ENCODE results near the gene LPXN.
"Not testable (repeated sequence)": the region's sequence is repeated elsewhere in the genome, so short reads cannot be mapped to it uniquely, and the experiment has no call there.

LPXN gene

DNA sequence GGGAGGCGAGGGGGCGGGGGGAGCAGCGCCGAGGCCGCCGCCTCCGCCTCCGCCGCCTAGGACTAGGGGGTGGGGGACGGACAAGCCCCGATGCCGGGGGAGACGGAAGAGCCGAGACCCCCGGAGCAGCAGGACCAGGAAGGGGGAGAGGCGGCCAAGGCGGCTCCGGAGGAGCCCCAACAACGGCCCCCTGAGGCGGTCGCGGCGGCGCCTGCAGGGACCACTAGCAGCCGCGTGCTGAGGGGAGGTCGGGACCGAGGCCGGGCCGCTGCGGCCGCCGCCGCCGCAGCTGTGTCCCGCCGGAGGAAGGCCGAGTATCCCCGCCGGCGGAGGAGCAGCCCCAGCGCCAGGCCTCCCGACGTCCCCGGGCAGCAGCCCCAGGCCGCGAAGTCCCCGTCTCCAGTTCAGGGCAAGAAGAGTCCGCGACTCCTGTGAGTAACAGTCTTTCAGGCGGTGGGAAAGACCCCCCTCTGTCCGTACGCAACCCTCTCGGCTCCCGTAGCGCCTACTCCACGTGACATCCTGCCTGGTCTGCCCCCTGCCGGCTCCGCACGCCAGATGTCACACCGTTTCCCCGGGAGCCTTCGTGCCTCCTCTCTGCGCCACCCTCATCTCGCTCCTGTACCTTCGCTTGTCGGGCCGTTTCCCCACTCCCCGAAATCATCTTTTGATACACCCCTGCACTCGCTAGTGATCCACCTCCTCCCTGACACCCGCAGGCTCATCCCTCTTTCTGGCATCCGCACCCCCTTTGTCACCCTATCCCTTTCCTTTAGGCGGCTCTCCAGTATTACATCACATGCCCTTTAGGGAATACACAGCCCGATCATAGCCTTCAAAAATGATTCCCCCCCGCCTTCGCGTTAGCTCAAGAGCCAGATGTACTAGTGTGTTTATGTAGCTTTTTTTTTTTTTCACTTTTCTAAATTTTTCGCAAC lies 3.8 kb upstream of the LPXN start:
- DNase-seq (ENCODE audit: low spot score): peak; percentile 93

DNA sequence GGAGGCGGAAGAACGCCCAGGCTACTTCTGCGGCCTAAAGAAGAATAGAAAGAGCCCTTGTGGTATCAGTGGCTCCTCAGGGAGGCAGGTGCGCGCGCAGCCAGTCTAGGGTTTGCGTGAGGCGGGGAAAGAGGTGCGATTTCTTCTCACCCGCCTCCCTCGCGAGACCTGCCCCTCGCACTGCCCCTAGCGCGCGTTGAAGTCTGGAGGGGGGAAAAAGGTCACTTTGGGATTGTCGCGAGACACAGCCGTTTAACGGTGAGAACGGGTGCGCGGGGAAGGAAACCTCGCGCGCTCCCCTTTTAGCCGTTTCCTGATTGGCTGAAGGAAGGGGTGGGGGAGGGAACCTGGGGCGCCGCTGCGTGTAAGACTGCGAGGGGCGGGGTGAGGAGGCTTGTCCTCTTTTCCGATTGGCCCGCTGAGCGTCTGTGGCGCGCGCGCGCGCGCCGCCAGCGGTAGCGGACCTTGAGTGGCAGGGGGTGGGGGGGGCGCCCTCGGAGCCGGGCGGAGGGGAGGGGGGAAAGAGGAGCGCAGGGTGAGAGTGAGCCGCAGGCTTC lies 3.1 kb upstream of the LPXN start, which contains the start of gene ZFP91:
Gene ZFP91, plus strand, starts transcription at position 429 of the 557 bp plus-strand sequence. CDS start 219 bp downstream, outside the sequence.
- peak; percentile 95 for DNase-seq (ENCODE audit: low spot score)

DNA sequence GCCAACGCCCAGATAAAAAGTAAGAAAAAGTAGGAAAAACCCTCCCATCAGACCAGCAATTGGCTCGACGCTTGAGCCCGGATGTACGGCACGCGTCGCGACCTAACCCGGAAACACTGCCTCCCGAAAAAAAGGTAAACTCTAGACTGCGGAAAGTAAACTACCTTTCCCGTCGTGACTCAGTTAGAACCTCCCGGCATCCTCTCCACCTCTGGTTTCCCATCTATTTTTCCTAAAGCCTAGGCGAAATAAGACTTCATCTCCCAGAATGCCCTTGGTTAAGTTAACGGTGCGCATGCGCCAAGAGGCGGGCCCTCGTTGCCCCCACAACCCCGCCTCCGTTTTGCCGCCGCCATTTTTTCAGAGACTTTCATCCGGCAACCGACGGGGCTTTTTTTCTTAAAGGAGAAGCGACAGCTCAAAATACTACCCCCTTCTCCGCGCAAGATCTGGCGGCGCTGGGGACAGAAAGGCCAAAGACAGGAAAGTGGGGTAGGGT lies 2.5 kb upstream of the LPXN start:
- DNase-seq (ENCODE audit: low spot score): peak; percentile 99

DNA sequence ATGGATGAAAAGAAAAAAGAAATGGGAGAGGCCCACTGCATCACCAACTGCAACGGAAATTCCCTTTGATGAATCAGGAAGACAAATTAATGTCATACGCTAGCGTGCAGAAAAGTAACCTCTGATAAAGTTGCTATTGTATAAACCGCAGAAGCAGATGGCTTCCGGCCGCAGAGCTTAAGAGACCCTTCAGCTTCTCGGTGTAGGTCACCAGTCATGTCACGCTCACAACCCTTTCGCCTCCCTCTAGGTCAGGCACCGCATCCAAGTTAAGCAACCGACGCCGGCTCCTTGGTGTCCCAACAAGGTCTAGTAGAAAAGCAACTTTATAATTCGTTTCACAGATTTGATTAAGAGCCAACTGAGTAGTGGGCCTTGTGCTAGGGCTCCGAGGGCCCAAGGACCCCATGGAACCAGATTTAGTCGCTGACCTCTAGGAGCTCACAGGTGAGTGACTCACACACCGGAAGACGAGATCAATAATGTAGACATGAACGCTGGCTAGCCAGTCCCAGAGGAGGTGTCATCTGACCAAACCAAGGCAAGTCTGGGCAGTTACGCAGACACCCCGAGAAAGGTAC lies 2.0 kb upstream of the LPXN start:
- no peak for DNase-seq (ENCODE audit: low spot score)

DNA sequence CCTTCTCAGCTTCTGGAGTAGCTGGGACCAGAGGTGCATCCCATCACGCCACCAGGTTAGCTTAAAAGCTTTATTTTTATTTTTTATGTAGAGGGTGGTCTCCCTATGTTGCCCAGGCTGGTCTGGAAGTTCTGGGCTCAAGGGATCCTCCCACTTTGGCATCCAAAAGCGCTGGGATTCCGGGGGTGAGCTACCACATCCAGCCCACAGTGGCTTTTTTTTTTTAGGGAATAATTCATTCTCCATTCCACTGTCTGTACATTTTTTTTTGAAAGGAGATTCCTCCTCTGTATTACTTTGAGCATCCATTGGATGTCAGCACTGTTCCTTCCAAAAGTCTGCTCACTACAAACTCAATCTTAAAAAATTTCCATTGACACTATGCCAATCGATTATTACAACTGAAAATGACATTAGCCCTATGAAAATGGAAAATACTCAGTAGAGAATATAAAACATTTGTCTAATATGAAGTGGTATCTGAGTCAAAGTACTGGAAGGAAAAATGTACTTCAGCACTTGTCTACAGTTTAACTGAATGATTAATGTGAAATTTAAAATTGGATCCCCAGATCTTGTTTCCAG lies 1.3 kb upstream of the LPXN start:
- DNase-seq (ENCODE audit: low spot score): peak; percentile 71

DNA sequence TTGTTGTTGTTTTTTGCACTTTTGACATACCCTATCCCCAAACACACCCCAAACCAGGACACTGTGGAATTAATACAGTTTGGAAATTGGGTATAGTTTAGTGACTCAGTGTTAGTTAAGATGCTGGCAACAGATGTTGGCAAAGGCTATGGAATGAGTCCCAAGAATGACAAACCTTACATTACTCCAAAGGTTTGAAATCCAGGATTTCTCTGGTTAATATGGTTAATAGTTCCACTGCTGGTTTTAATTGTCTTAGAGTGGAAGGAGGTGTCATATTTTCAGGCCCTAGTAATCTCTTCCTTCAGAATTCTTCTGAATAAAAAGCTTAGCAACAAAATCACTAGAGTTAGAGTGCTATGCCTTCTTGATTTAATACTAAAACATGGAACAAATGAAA lies 775 bp downstream of the LPXN start:
- DNase-seq (ENCODE audit: low spot score): no peak

DNA sequence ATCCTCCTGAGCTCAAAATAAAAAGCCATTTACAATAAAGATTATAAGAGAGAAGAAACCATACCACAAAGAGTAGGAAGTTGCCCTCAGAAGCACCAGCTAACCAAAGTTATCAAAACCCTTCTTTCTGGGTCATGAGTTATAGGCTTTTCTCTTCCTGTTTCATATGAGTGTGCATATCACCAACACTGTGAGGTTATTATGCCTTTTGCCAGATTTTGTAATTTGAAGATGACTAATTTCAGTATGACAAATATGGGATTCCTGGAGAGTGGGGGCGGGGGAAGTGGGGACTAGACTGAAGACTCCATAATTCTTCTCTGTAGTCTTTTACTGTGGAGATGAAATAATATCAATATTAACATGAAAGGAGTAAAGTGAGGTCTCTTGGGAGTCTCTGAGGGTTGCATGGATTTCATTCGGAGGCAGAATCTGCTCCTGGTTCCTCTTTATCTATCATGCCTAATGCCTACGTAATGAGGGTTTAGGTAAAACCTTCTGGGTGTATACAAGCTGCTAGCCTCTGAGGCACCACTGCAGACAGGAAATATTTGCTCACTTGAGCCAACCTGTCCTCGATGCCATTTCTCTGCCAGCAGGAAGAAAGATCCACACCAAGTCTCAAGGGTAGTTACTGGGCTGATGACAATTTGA lies 2.1 kb downstream of the LPXN start:
- DNase-seq (ENCODE audit: low spot score): peak; percentile 34

DNA sequence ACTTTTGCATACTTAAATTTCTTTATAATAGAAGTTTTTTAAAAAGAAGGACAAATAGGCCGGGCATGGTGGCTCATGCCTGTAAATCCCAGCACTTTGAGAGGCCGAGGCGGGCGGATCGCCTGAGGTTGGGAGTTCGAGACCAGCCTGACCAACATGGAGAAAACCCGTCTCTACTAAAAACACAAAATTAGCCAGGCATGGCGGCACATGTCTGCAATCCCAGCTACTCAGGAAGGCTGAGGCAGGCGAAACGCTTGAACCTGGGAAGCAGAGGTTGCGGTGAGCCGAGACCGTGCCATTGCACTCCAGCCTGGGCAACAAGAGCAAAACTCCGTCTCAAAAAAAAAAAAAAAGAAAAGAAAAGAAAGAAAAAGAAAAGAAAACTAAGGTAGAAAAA lies 2.8 kb downstream of the LPXN start:
- DNase-seq (ENCODE audit: low spot score): not testable (repeated sequence)

DNA sequence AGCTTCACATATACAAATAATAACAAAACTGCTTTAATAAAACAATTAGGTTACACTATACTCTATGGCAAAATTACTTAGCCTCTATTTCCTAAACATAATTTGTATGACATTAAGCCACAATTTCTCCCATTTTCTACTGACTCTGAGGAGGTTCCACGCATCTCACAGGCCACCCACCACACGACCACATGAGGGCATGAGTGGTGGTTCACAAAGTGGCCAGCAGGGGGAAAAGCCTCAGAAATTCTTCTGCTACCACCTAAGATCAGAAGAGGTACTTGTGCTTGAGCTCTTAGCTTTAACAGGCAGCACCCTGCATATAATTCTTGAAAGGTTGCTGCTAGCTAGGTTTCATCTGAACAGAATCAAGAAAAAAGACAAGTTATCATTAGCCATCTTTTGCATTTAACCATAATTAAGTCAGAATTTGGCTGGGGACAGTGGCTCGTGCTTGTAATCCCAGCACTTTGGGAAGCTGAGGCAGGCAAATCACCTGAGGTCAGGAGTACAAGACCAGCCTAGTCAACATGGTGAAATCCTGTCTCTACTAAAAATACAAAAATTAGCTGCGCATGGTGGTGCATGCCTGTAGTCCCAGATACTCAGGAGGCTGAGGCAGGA lies 7.7 kb downstream of the LPXN start:
- peak; percentile 76 for DNase-seq (ENCODE audit: low spot score)

DNA sequence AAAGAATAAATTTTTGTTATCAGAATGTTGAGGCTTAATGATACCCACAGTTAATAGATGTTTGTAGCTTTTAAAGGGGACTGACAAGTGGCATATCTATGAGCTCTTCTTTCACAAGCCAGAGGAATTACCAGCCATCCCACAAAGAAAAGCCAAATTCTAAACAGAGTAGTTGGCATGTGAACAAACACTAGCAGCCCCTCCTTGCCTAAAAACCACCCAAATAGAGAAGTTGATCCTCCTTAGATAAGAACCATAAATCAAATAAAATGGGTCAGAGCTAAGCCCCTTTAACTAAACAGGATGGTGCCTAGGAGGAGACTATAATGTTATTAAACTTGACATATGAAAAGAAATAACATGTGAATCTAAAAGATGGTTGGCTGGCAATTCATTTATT lies 11.4 kb downstream of the LPXN start:
- no peak for DNase-seq (ENCODE audit: low spot score)

DNA sequence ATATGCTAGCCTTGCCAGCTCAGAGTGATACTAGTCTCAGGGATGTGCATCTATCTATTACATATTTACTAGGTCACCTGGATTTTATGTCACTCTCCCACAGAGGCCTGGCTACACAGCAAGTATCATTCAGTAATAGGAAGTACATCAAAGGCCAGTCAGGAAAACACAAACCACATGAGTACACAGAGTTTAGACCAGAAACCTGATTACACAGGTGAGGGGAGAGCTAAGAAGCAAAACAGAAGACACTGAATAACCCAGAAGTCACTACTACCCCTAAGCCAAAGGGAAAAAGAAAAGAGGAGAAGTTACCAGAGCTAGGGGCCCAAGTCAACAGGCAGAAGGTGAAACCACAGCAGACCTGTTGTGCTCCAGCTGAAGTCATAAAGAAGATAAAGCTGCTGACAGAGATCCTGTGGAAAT lies 13.3 kb downstream of the LPXN start:
- no peak for DNase-seq (ENCODE audit: low spot score)

DNA sequence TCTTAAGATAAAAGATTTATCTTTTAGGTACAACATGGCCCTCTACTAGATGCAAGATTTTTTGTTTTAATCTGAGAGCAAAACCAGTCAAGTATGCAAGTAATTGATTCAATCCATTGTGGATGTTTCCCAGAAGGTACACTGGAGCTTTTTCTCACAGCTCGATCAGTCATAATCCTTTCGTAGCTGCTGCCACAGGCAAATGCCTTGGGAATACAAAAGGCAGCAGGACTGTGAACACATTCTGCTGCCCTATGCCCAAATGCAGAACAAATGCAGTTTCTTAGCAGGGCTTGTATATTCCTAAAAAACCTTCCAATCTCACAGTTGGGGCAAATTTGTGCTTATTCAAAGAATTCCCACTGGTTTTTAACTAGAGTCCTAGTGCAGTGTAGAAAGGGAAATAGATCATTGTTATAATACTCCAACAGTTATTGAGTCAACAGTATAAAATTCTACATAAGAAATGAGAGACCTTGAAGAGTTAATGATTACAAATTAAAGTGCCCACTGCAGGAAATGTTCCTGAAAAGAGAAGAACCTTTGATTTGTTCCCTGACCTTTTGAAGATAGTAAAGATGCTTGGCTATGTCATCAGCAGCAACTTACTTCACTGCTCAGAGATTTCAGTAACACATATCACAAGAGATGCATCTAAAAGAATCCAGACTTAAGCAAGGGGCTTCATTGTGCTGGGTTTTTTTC lies 14.1 kb downstream of the LPXN start:
- DNase-seq (ENCODE audit: low spot score): no peak

DNA sequence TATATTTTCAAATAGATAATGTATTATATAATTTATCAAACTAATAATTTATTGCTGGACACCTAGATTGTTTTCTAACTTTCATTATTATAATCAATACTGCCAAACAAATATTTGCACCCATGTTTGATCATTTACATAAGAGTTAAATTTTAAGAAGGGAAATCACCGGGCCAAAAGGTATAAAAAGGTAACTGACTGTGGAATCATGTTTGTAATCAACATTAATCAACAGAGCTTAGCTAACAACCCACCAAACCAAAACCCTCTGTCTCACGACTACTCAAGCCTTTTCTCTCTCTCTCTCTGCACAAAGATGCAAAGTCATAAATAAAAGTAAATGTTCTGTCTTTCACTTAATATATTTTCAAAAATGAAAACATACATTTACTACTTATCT lies 14.8 kb downstream of the LPXN start:
- no peak for DNase-seq (ENCODE audit: low spot score)

DNA sequence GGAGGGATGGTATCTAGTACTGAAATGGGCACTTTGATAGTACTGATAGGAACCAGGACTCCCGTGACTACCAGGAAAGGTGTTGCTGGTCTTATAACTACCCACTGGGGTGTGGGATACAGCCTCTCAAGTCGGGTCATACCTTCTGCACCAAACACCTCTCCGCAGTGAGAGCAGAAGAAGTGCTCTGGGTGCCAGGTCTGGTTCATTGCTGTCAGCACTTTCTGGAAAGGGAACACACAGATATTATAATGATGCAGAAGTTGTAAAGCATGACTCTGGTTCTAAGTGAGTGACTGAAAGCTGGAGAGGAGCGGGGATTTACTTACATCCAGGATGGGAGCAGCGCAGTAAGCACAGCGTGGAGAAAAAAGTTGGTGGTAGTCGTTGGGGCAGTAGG lies 26.0 kb downstream of the LPXN start:
- no peak for DNase-seq (ENCODE audit: low spot score)

DNA sequence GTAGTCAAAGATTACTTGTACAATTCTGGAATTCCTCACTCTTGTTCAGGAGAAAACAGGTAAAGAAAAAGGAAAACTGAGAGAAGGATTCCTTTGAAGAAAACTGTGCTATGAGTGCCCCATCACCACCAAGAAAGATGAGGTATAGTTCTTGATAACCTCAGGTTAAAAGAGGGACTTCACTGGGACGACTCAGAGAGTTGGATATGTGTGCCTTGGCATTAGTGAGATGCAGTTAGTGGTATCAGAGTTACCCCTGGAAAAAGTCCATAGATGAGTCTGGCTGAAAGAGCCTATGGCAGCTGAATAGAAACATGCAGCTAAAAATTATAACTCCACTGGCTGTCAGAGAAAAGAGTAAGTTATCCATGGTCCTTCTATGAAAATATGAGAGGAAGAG lies 28.8 kb downstream of the LPXN start:
- DNase-seq (ENCODE audit: low spot score): no peak

DNA sequence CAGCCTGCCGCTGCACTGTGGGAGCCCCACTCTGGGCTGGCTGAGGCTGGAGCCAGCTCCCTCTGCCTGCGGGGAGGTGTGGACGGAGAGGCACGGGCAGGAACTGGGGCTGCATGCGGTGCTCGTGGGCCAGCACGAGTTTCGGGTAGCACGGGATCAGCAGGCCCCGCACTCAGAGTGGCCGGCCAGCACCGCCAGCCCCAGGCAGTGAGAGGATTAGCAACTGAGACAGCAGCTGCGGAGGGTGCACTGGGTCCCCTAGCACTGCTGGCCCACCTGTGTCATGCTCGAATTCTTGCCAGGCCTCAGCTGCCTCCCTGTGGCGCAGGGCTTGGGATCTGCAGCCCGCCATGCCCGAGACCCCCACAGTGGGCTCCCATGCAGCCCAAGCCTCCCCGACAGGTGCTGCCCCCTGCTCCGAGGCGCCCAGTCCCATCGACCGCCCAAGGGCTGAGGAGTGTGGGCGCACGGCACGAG lies 43.8 kb downstream of the LPXN start:
- DNase-seq (ENCODE audit: low spot score): no peak

DNA sequence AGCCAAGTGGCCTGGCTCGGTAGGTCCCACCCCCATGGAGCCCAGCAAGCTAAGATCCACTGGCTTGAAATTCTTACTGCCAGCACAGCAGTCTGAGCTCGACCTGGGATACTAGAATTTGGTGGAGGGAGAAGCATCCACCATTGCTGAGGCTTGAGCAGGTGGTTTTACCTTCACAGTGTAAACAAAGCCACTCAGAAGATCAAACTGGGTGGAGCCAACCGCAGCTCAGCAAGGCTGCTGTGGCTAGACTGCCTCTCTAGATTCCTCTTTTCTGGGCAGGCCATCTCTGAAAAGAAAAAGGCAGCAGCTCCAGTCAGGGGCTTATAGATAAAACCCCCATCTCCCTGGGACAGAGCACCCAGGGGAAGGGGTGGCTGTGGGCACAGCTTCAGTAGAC lies 45.4 kb downstream of the LPXN start:
- DNase-seq (ENCODE audit: low spot score): no peak

DNA sequence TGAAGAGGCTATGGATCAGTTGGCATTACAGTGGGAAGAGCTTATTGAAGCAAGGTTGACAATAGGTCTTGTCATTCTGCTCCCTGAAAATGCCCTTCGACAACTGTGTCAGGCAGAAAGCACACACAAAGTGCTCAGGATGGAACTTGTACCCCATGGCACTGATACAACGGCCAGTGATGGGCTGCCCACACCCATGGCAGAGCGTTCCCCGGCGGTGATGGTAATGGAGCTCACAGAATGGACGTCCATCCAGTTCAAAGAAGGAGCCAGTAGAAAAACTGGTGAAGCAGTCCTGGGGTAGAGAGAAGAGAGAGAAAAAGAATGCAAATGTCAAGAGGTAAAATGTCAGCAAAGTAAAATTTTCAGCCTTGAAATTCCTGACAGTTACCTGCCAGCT lies 48.2 kb downstream of the LPXN start:
- DNase-seq (ENCODE audit: low spot score): no peak

DNA sequence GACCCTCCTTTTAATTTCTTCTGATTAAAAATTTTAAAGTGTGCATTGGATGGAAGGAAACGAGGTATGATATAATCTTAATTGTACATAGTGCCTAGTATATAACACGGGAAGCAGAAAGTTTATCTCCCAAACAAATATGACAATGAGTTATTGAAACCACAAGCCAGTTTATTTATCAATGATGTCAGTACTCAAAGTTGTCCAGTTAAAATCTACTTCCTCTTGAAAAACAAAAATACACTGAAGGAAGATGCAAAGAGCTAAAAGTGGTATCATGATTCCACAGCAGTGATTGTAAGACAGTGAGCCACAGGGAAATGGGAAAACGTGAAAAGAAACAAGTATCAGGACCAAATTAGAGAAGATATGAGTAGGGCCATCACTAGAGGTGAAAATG lies 48.9 kb downstream of the LPXN start:
- no peak for DNase-seq (ENCODE audit: low spot score)

DNA sequence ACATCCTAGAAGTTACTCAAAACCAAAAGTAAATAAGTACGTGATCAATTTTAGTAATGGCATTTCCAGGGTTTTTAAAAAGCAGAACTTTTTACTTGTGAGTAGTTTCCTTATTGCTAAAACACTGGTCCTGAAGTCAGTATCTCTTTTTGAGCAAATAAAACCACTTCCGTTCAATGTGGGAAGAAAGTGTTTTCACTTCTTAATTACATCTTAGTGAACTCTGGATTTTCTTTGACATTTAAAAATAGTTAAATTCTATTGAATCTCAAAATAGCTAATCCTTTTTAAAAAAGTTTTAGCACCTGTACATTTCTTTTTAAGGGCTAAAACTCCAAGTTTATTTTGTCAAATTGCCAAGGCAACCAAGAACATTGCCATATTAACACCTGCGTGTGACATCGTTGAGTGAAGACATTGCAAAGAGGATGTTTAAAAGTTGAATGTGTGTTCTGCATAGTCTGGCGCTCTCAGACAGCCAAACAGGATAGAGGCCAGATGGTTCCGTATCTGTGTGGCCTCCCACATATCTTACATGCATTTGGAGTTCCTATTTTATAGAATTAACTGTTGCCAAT lies 50.5 kb downstream of the LPXN start:
- no peak for DNase-seq (ENCODE audit: low spot score)

Measured in hematopoietic multipotent progenitor cell treated with erythropoietin and hydrocortisone succinate and interleukin-3 and kit ligand, for 17 days (in vitro differentiated cells).